GM20431 (cell line): Measurements from ENCODE around the gene ACOX3.
"Not testable (repeated sequence)": the region's sequence is repeated elsewhere in the genome, so short reads cannot be mapped to it uniquely, and the experiment has no call there.

ENCODE experiments used
- in situ Hi-C: fragments of 300-500 bp; cut with MseI, MboI; formaldehyde crosslinking; loops from one replicate; pipeline ENCODE4 v1.15.0; 2020; ENCODE audit warnings: low sequenced_read_pairs; ENCODE audit not compliant: unreplicated experiment

ACOX3 gene

GRCh38 chr4:8368061-8368481 lies 72.5 kb downstream of the ACOX3 start:
- in situ Hi-C loops = no loop called here

GRCh38 chr4:8366601-8367000 lies 73.9 kb downstream of the ACOX3 start:
- in situ Hi-C loops = no loop called here

GRCh38 chr4:8365951-8366350 lies 74.6 kb downstream of the ACOX3 start:
- in situ Hi-C loops = no loop called here

GRCh38 chr4:8365353-8365752 lies 75.2 kb downstream of the ACOX3 start:
- in situ Hi-C loops = no loop called here

GRCh38 chr4:8364848-8365350 lies 75.6 kb downstream of the ACOX3 start:
- in situ Hi-C loops = no loop called here

GRCh38 chr4:8364141-8364540 lies 76.4 kb downstream of the ACOX3 start:
- in situ Hi-C loops = no loop called here

GRCh38 chr4:8362483-8362882 lies 78.0 kb downstream of the ACOX3 start:
- in situ Hi-C loops = no loop called here

- in situ Hi-C loops = no loop called here
These were observed 81.3 kb downstream of the ACOX3 start for GRCh38 chr4:8359193-8359592.

- in situ Hi-C loops = no loop called here
These were observed 83.7 kb downstream of the ACOX3 start for GRCh38 chr4:8356856-8357255.

GRCh38 chr4:8355864-8356565 lies 84.5 kb downstream of the ACOX3 start:
- in situ Hi-C loops = no loop called here

- in situ Hi-C loops = no loop called here
These were observed 85.2 kb downstream of the ACOX3 start for GRCh38 chr4:8355306-8355705.

- in situ Hi-C loops = no loop called here
These were observed 86.5 kb downstream of the ACOX3 start for GRCh38 chr4:8353912-8354453.

- in situ Hi-C loops = no loop called here
These were observed 87.3 kb downstream of the ACOX3 start for GRCh38 chr4:8353158-8353669.

GRCh38 chr4:8352368-8353157 lies 88.0 kb downstream of the ACOX3 start:
- in situ Hi-C loops = no loop called here

- in situ Hi-C loops = no loop called here
These were observed 88.6 kb downstream of the ACOX3 start for GRCh38 chr4:8351931-8352367.

- in situ Hi-C loops = no loop called here
These were observed 89.6 kb downstream of the ACOX3 start for GRCh38 chr4:8350841-8351461.

- in situ Hi-C loops = no loop called here
These were observed 90.2 kb downstream of the ACOX3 start for GRCh38 chr4:8350352-8350751.

GRCh38 chr4:8349664-8350236 lies 90.8 kb downstream of the ACOX3 start:
- in situ Hi-C loops = no loop called here

GRCh38 chr4:8349236-8349635 lies 91.3 kb downstream of the ACOX3 start:
- in situ Hi-C loops = not testable (repeated sequence)

- in situ Hi-C loops = no loop called here
These were observed 92.5 kb downstream of the ACOX3 start for GRCh38 chr4:8348071-8348470.
